ENCODE results near the gene PDE7B.
"Not testable (repeated sequence)": the region's sequence is repeated elsewhere in the genome, so short reads cannot be mapped to it uniquely, and the experiment has no call there.

Gene PDE7B

DNA sequence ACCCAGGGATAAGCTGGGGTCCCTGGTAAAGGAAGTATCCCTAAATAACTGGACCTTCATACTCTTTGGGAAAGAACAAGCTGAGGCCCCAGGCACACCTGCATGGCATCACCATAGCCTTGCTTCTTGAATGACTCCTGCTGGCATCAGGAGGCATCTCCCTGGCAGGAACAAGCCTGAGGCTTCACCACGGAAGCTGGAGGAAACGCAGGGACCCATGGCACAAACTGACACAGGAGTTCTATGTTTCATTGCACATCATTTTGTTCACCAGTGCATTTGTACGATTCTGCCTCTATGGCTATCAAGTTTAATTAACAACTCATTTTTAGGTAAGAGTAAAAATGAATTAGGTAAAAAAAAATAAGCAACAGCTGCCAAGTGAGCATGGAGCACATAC, 619 bp upstream of the PDE7B start:
- DNase-seq, result peak in 1 of 2 experiments; percentile 11

DNA sequence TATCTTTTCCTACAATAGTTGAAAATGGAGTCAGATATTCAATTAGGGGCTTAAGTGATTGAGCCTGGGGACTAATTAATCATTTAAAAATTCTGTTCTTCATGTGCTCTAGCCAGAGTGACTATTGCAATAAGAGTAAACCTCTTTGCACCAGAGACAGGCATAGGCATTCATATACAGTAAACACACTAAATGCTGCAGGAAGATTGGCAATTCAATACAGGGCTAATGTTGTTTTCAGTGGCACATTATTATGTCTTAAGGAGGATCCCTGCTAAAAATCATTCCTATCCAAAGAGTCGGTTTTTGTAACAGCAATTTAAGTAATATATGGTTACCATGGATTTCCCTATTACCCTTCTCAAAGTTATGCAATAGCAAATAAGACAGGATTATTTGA, 1.2 kb downstream of the PDE7B start:
- no peak for DNase-seq

DNA sequence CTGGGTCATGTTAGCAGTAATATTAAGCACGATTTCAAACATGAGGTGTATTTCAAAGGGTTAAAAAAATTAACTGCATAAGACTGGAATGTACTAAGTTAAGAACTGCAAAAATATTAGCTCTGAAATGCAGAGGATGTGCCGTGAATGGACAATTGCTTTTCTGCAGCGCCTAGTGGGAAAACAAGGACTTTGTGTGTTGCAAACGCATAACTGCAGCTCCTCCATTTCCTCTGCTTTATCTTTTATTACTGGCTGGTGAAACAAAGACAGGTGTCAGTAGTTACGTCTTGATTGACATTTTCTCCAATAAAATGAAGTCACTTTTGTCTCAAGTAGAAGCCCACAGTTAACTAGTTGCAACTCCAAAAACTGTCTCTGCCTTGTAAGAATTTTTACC, 1.7 kb downstream of the PDE7B start:
- DNase-seq, result no peak

- no peak for DNase-seq
Measured at GRCh38 chr6:135853986-135854385, 2.5 kb downstream of the PDE7B start.

GRCh38 chr6:135854799-135855198, 3.3 kb downstream of the PDE7B start:
- DNase-seq, result no peak

GRCh38 chr6:135858931-135859330, 7.4 kb downstream of the PDE7B start:
- no peak for DNase-seq

GRCh38 chr6:135860361-135860760, 8.9 kb downstream of the PDE7B start:
- DNase-seq, result no peak

- DNase-seq, result no peak
Measured at GRCh38 chr6:135861189-135861588, 9.7 kb downstream of the PDE7B start.

DNA sequence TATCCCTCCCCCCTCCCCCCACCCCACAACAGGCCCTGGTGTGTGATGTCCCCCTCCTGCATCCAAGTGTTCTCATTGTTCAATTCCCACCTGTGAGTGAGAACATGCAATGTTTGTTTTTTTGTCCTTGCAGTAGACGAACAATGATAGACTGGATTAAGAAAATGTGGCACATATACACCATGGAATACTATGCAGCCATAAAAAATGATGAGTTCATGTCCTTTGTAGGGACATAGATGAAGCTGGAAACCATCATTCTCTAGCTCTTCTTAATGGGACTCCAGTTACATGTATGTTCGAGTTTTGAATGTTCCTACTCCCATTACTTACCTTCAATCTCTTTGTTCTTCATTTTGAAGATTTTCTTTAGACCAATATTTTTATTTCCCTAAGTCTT, 13.4 kb downstream of the PDE7B start:
- not testable (repeated sequence) for DNase-seq

DNA sequence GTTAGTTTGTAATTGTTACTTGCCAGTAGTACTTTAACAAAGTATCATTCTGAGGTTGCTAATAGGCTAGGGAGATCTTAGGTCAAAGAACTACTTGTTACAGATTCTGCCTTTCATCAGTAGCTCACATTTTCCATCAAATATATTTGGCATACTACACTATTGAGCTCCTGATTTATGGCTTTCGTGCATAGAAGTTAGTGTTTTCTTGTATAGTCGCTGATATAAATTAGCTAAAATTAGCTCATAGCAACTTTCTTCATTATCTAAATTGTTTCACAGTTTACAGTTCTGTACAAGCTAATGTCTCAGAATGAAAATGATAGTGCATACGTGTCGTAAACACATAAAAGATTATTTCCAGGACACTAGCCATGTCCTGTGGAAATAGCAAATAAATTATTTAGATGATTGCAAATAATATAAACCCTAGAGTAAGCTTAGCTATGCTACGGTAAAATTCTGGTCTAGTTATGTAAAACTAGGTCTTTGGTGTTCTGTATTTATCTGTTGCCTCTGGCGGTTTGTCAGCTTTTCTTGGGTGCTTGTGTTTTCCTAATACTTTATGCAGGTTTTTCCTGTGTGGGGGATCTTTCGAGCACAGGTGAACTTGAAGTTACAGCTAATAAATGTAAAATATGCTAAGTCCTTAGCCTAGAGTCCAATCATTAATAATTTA, 15.1 kb downstream of the PDE7B start:
- DNase-seq, result no peak

DNA sequence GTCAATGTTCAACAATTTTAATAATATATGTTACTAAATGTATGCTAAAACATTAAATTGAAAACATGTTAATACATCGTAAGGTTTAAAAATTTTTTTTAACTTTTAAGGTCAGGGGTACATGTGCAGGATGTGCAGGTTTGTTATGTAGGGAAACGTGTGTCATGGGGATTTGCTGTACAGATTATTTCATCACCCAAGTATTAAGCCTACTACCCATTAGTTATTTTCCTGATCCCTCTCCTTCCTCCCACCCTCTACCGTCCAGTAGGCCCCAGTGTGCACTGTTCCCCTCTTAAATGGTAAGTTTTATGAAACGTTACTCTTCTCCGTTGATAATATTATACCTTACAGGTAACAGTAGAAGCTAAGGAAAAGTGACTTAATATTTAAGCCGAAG, 15.8 kb downstream of the PDE7B start:
- no peak for DNase-seq

GRCh38 chr6:135869857-135870256, 18.4 kb downstream of the PDE7B start:
- no peak for DNase-seq

- DNase-seq, result no peak
Measured at GRCh38 chr6:135870722-135871121, 19.2 kb downstream of the PDE7B start.

GRCh38 chr6:135871296-135871695, 19.8 kb downstream of the PDE7B start:
- no peak for DNase-seq

DNA sequence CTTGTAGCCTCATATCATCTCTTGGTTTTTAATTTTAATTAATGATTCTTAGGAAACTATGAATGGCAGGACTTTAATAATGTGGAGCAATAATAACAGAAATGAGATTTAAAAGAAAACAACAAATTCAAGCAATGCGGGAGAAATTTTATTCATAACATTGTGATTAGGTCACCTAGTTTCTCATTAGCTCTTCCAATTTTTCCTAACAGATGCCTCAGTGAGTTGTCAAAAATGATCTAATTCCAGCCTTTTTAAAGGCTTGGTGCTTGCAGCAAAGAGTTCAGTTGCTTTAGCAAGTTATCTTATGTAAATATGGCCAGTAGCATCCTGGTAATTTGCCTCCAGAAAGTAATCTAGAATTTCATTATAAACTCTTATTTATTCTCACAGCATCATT, 20.4 kb downstream of the PDE7B start:
- no peak for DNase-seq

GRCh38 chr6:135875446-135875845, 23.9 kb downstream of the PDE7B start:
- no peak for DNase-seq

- no peak for DNase-seq
Measured at GRCh38 chr6:135876058-135876457, 24.6 kb downstream of the PDE7B start.

DNA sequence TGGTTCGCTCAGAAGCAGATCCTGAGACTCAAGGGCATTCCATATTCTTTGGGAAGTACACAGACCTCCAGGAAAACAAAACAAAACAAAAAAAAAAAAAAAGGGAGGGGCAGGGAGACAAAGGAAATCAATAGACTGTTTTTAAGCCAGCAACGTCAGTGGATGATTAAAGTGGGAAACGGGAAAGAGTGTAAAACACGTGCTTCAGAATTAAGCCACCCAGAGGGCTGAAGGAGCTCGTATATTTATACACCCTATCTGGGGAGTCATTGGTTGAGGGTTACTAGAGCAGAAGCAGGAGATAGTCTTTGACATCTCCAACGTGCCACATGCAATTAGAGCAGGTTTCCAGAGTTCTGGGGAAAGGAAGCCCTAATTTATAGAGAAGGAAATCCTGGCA, 26.2 kb downstream of the PDE7B start:
- DNase-seq, result no peak

DNA sequence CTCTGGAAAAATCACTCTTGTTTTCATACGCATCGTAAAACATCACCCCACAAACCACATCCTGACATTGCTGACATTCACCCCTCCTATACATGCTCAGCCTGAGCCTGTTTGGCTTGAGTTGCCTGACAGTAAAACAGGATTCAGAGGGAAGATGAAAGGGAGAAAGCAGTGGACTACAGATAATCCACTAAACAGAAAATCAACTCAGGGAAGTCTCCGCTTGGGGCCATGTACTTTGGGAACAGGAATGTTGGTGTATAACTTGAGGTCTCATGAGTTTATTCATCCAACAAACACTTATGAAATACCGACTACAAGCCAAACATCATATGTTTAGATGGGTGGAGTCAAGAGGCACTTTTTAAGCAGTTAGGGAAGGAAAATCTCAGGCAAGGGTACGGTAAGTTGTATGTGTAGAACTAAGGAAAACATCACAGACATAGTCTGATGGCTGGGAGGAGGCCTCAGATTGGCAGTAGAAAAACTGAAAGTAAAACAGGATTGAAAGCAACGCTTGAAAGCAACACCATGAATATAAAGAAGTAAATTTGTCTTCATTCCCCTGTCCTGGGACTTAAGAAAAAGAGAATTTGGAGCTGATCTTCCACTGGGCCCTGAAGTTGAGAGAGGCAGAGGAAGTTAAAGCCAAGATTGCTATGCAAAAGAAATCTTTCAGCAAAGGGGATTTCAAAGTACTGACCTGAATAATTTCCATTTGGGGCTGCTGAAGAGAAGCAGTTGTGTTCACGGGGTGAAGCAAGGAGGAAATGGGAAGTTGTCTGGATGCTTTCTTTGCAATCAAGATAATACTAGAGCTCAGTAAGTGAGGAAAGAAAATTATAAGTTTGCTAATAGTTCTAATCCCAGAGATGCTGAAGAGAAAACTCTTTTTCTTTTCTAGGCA, 28.8 kb downstream of the PDE7B start:
- no peak for DNase-seq

GRCh38 chr6:135883045-135883444, 31.5 kb downstream of the PDE7B start:
- no peak for DNase-seq

DNA sequence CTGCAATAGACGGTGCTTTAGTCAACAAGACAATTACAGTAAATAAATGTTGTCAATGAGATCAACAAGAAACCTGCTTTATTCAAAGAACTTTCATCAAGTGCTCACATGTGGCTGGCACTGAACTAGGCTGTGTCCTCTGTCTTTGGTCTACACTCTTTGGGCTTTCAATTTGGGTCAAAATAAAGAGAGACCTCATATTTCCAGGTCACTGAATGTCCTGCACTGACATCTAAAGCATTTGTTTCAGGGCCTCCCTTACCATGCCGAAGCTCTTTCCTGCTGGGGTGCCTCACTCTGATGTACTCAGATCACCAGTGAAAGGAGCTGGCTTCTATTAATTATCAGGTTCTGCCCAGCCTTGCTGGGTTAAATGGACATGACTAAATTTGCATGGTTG, 32.0 kb downstream of the PDE7B start:
- DNase-seq, result no peak

DNA sequence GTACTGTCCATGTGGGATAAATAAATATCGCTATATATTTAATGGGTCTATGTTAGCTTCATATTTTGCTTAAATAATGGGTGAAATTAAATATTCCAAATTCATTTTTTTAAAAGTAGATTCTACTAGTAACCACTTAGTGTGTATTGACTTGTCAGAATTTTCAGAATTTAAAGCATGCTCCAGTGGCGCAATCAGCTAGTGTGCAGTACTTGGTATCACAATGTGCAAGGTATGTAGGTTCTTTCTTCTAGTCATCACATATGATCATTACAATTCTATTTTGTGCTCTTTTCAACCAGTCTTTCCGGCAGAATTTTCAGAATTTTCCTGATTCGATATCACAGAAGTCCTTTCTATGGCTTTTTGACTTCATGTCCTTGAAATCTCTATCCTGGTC, 32.6 kb downstream of the PDE7B start:
- no peak for DNase-seq

DNA sequence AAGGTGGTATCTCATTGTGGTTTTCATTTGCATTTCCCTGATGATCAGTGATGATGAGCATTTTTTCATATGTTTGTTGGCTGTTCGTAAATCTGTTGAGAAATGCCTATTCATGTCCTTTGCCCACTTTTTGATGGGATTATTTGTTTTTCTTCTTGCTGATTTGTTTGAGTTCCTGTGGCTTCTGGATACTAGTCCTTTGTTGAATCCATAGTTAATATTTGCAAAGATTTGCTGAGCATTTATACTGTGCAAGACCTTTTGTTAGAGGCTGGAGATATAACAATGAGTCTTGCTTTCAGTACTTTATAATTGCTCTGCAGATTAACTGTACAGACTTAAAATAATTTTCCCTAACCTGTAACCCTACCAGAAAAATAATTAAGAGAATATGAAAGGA, 35.6 kb downstream of the PDE7B start:
- no peak for DNase-seq

DNA sequence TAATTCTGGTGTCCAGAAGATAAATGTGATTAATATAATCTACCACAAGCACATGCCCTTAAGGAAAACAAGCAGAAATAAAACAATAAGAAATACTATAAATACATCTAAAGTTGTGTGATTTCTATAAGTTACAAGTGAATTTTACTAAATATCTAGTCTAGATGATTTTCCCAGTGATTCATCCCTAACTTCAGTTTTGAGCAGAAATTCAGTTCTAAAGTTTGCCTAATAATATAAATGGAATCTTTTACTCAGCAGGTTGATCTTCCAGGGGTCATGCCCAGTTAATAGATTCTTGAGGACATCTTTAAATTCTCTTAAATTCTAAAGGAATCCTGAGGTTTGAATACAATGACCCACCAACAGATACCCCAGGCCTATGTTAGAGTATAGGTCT, 37.3 kb downstream of the PDE7B start:
- DNase-seq, result no peak

- peak; percentile 36 to 64 for DNase-seq
Measured at GRCh38 chr6:135890876-135891275, 39.4 kb downstream of the PDE7B start.

Measured in NCI-H524 (cell line).